Testis (tissue), 3 donors: ENCODE data around the gene DCTN4. TPM values are rescaled to one million over a fixed set of nuclear protein-coding genes. Genes with fewer than 3 reads are reported as not detected.

Source experiments
- DNase-seq: peaks from one replicate; pipeline ENCODE4 v3.0.0-alpha.2; 2019
- H3K27ac ChIP-seq, 2 donors: fragments of 200-600 bp; sonication (generic); one replicate each; pipeline ENCODE4 v1.5.1; 2019
- H3K27me3 ChIP-seq: fragments of 200-600 bp; sonication (generic); one replicate; pipeline ENCODE4 v1.5.1; 2019
- H3K36me3 ChIP-seq: fragments of 200-600 bp; sonication (generic); one replicate; pipeline ENCODE4 v1.5.1; 2017; ENCODE audit warnings: low read depth; ENCODE audit errors: missing control alignments
- H3K4me1 ChIP-seq: fragments of 200-600 bp; sonication (generic); one replicate; pipeline ENCODE4 v1.5.1; 2019
- H3K4me3 ChIP-seq, 2 donors: fragments of 200-600 bp; sonication (generic); one replicate each; pipeline ENCODE4 v1.5.1; 2017 to 2019
- H3K9me3 ChIP-seq: fragments of 200-600 bp; sonication (generic); one replicate; pipeline ENCODE4 v1.5.1; 2017
- POLR2A ChIP-seq: fragments of 450-650 bp; IDR thresholded peaks from one replicate; pipeline ENCODE4 v1.6.1; 2017; ENCODE audit warnings: antibody characterized with exemption, mild to moderate bottlenecking, moderate library complexity
- WGBS, 2 donors: methylation state at CpG; one replicate each; pipeline ENCODE4 v1.1.5; 2018; 5-methylcytosine and 5-hydroxymethylcytosine counted together
- intact Hi-C: fragments of 100-400 bp; cut with DNase I; formaldehyde crosslinking; loops from one replicate; pipeline ENCODE4 v1.15.1; 2023; ENCODE audit warnings: low total_unique reads
- polyA plus RNA-seq: library from polyadenylated mRNA; stranded (reverse); fragments of 350-450 nt; fragmentation: Illumina TruSeq; extraction: RNeasy Lipid Tissue Mini Kit (QIAGEN cat#74804); gene quantifications from one replicate; pipeline ENCODE4 v1.2.3, GENCODE V29; 2014; ENCODE audit warnings: low read depth, low replicate concordance; ENCODE audit not compliant: insufficient read depth
- total RNA-seq, 2 donors: library from RNA; depleted of rRNA; stranded (reverse); fragments of >200 nt; gene quantifications; one replicate each; pipeline ENCODE4 v1.2.3, GENCODE V29; 2016
- TF ChIP-seq, protein P1 (sequence below), 3 experiments: fragments of 450-650 bp in 2 of 3; fragments of 200-600 bp in 1 of 3; sonication (generic) in 1 of 3; IDR thresholded peaks; one replicate each; pipeline ENCODE4 v1.5.1; 2016 to 2019; ENCODE audit warnings: antibody characterized with exemption in 3 of 3, mild to moderate bottlenecking in 2 of 3, moderate library complexity in 1 of 3

DCTN4 gene
- total and polyA plus RNA-seq, 3 donors from 2014 or later = 55.7 to 94.0 (median 91.5) TPM

DNA sequence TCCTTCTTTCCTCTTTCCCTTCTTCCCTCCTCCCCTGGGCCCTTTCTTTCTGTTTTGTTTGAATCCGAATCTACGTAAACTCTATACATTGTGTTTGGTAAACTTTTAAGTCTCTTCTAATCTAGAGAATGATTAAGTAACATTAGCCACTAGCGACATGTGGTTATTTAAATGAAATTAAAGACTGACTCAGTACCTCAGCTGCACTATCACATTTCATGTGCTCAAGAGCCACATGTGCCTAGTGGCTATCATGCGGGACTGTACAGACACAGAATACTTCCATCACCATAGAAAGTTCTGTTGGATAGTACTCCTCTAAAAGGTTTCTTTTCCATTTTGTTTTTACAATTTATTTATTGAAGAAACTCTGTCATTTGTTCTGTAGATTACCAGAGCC is 29.0 kb downstream of the DCTN4 start:
- TF ChIP-seq, protein P1, sequence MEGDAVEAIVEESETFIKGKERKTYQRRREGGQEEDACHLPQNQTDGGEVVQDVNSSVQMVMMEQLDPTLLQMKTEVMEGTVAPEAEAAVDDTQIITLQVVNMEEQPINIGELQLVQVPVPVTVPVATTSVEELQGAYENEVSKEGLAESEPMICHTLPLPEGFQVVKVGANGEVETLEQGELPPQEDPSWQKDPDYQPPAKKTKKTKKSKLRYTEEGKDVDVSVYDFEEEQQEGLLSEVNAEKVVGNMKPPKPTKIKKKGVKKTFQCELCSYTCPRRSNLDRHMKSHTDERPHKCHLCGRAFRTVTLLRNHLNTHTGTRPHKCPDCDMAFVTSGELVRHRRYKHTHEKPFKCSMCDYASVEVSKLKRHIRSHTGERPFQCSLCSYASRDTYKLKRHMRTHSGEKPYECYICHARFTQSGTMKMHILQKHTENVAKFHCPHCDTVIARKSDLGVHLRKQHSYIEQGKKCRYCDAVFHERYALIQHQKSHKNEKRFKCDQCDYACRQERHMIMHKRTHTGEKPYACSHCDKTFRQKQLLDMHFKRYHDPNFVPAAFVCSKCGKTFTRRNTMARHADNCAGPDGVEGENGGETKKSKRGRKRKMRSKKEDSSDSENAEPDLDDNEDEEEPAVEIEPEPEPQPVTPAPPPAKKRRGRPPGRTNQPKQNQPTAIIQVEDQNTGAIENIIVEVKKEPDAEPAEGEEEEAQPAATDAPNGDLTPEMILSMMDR (IDR thresholded peaks at IDR 0.05) = no peak
- TF ChIP-seq POLR2A = no peak
- no peaks in the 10 kb centered on the region for H3K9me3 ChIP-seq
- no peak for DNase-seq
- peaks cover 3% of the 10 kb centered on the region for H3K36me3 ChIP-seq
- no peaks in the 10 kb centered on the region for H3K4me1 ChIP-seq
- no peak overlapping the region for H3K4me3 ChIP-seq
- no peaks in the 10 kb centered on the region for H3K27me3 ChIP-seq
- intact Hi-C loops = no loop called here
- 95 to 96% methylated on average over 4 of the region's 4 CpGs for WGBS, 2 donors
- H3K27ac ChIP-seq = no peak overlapping the region

DNA sequence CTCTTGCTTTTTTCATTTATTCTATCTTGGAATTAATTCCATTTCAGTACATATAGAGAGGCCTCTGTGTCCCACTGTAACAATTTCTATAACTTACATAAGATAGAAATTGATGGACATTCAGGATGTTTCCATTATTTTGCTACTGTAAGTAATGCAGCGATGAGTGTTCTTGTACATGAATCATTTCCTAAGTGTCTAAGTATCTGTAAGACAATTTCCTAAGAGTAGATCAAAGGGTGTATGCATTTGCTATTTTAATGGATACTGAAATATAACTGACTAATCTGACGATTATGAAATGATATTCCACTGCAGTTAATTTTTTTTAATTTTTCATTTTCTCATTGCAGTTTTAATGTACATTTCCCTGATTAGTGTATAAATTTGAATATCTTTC is 35.0 kb downstream of the DCTN4 start:
- intact Hi-C loops = no loop called here
- TF ChIP-seq, protein P1 (IDR thresholded peaks at IDR 0.05) = no peak
- no peak for TF ChIP-seq POLR2A
- no peak overlapping the region for H3K27ac ChIP-seq
- H3K36me3 ChIP-seq = peaks cover 3% of the 10 kb centered on the region
- 90 to 92% methylated on average over 2 of the region's 2 CpGs for WGBS, 2 donors
- no peaks in the 10 kb centered on the region for H3K4me1 ChIP-seq
- no peak for DNase-seq
- no peaks in the 10 kb centered on the region for H3K27me3 ChIP-seq
- no peaks in the 10 kb centered on the region for H3K9me3 ChIP-seq
- no peak overlapping the region for H3K4me3 ChIP-seq

DNA sequence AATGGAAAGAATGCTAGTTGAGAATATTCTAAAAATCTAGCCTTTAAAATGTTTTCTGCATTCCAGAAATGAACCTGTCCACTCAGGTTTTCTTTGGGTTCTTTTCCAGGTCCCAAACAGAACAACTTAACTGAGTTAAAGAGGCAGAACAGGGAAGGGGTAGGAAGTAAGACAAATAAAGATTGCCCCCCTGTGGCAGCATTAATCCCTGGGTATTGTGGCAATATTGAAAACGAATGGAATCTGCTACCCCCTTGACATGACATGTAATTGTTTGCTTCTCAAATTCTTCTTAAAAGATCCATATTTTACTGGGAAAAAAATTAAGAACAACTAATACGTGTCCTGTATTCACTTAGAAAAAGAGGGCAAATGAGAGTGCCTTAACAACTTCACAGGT is 48.7 kb downstream of the DCTN4 start:
- WGBS, 2 donors = 58 to 64% methylated on average over 2 of the region's 2 CpGs
- Histone ChIP-seq H3K9me3 (no peaks in the 10 kb centered on the region), H3K27me3 (no peaks in the 10 kb centered on the region), H3K4me1 (no peaks in the 10 kb centered on the region), H3K4me3 (no peak overlapping the region), H3K27ac (no peak overlapping the region), H3K36me3 (no peaks in the 10 kb centered on the region)
- DNase-seq = no peak
- TF ChIP-seq, protein P1 (IDR thresholded peaks at IDR 0.05) = peak in 2 of 3 experiments; percentile 16 to 20
- TF ChIP-seq POLR2A = no peak
- intact Hi-C loops = no loop called here

DNA sequence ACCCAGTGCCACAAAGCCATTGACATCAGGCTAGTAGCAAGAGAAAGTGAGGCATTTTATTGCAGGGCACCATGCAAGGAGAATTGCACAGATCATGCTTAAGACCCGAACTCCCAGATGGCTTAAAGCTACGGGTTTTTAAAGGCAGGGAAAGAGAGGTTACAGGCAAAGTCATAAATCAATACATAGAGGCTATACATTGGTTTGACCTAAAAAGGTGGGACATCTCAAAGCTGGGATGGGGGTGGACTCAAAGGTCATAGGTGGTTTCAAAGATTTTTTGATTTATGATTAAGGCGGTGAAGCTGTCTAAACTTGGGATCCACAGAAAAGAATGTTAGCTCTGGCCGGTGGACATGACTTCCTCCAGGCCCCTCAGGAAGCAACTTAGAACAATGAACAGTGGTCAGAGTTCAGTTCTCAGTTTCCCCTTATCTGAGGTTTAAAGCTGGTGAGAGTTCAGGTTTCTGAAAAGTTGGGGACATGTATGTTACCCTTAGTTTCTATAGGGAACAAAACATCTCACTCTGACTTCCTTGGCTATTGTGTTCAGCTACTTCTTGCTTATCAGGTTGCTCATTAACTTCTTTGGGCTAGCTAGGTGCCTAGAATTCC is 51.9 kb downstream of the DCTN4 start:
- 55 to 57% methylated on average over 4 of the region's 4 CpGs for WGBS, 2 donors
- Histone ChIP-seq H3K36me3 (no peaks in the 10 kb centered on the region), H3K4me1 (no peaks in the 10 kb centered on the region), H3K9me3 (no peaks in the 10 kb centered on the region), H3K27me3 (no peaks in the 10 kb centered on the region), H3K4me3 (no peak overlapping the region), H3K27ac (no peak overlapping the region)
- TF ChIP-seq, protein P1 (IDR thresholded peaks at IDR 0.05) = no peak
- TF ChIP-seq POLR2A = no peak
- no peak for DNase-seq
- intact Hi-C loops = no loop called here

DNA sequence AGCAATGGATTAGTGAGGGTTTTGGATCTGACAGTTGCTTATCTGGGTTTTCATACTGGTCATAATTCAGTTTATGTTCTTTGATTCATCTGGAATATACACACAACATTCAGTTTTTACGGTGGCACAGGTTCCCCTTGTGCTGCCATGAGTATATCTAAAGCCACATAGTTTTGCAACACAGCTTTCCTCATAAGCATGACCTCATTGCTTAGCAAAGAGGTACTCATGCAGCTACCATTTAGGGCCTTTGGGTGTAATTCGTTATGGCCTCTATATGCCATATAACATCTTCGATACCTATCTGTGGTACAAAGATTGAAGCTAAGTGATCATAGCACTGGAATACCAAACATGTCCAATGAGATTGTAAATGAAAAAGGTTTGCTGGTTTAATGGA is 55.1 kb downstream of the DCTN4 start:
- Histone ChIP-seq H3K9me3 (no peaks in the 10 kb centered on the region), H3K4me3 (no peak overlapping the region), H3K4me1 (no peaks in the 10 kb centered on the region), H3K27me3 (no peaks in the 10 kb centered on the region), H3K36me3 (no peaks in the 10 kb centered on the region), H3K27ac (no peak overlapping the region)
- TF ChIP-seq, protein P1 (IDR thresholded peaks at IDR 0.05) = no peak
- no peak for TF ChIP-seq POLR2A
- 87% methylated on average over 3 of the region's 3 CpGs for WGBS, 2 donors
- no peak for DNase-seq
- intact Hi-C loops = no loop called here
